Fibroblast of mammary gland (primary cell): ENCODE measurements around the gene HOXD9.
A peak's percentile ranks its signal among the peaks of the same experiment; 100 is the strongest.

Experiments used
- DNase-seq: peaks from one replicate; pipeline ENCODE4 v3.0.0-alpha.2; 2010; ENCODE audit warnings: low read depth
- H3K4me3 ChIP-seq: 2 replicates; pipeline ENCODE4 v1.5.1; 2011; ENCODE audit warnings: low read depth, mild to moderate bottlenecking, low read length, moderate library complexity; ENCODE audit not compliant: control insufficient read depth
- TF ChIP-seq, protein P1 (sequence below): conservative IDR thresholded peaks from 2 replicates; pipeline ENCODE4 v1.5.1; 2011; ENCODE audit warnings: low read depth, low read length, inconsistent platforms; ENCODE audit not compliant: control insufficient read depth, insufficient read depth

Gene HOXD9

DNA sequence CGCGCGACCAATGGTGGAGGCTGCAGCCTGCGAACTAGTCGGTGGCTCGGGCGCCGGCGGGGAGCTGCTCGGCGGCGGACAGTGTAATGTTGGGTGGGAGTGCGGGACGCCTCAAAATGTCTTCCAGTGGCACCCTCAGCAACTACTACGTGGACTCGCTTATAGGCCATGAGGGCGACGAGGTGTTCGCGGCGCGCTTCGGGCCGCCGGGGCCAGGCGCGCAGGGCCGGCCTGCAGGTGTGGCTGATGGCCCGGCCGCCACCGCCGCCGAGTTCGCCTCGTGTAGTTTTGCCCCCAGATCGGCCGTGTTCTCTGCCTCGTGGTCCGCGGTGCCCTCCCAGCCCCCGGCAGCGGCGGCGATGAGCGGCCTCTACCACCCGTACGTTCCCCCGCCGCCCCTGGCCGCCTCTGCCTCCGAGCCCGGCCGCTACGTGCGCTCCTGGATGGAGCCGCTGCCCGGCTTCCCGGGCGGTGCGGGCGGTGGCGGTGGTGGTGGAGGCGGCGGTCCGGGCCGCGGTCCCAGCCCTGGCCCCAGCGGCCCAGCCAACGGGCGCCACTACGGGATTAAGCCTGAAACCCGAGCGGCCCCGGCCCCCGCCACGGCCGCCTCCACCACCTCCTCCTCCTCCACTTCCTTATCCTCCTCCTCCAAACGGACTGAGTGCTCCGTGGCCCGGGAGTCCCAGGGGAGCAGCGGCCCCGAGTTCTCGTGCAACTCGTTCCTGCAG is at the start of gene HOXD9:
TSS of gene HOXD9 (plus strand) at position 37 of the 728 bp plus-strand sequence. CDS start at position 87, 50 bp downstream.
- peak within 1 kb of the TSS; percentile 61 for H3K4me3 ChIP-seq

DNA sequence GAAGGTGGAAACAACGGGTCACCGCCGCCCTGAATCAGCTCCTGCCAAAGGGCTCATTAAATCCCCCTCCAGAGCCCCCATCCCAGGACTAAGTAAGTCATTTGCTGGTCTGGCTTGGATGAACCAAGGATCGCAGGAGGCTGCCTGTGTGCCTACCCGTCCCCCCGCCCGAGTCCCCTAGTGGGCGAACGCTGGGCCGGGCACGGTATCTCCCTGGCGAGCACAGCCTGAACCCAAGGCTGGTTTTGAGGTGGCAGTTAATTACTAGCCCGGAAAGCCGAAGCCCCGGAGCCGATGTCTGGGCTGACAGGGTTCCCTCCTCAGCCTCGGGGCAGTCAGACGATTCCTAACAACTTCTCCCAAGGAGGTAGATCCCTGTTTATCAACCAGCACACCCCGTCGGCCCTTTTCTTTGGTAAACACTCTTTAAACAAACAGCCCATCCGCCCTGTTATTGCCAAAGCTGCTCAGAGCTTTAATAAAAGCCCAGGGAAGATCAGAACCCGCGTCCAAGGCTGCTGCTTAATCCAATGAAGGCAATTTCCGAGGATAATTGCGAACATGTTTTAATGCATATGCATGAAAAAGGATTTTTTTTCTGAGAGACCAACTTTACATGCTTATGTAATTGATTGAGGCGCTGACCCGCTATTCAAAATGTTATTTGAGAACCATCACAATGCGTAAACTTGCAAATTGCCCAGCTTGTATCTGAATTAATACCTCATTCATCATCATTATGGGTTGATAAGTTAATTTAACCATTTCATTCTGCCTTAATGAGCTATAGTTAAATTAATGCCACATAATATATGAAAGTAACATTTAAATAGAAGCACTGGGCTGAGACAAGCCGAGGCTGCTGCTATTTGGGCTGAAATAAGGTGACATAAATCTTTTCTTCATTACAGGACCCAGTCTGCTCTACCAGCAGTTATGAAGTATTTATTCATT is 49.3 kb upstream of the HOXD9 start:
- no peak for DNase-seq
- TF ChIP-seq, protein P1, sequence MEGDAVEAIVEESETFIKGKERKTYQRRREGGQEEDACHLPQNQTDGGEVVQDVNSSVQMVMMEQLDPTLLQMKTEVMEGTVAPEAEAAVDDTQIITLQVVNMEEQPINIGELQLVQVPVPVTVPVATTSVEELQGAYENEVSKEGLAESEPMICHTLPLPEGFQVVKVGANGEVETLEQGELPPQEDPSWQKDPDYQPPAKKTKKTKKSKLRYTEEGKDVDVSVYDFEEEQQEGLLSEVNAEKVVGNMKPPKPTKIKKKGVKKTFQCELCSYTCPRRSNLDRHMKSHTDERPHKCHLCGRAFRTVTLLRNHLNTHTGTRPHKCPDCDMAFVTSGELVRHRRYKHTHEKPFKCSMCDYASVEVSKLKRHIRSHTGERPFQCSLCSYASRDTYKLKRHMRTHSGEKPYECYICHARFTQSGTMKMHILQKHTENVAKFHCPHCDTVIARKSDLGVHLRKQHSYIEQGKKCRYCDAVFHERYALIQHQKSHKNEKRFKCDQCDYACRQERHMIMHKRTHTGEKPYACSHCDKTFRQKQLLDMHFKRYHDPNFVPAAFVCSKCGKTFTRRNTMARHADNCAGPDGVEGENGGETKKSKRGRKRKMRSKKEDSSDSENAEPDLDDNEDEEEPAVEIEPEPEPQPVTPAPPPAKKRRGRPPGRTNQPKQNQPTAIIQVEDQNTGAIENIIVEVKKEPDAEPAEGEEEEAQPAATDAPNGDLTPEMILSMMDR = no peak
- H3K4me3 ChIP-seq = no peak overlapping the region

More for the DNA sequence above, at the start of gene HOXD9:
- DNase-seq = no peak
- TF ChIP-seq, protein P1 = no peak

- TF ChIP-seq, protein P1 = no peak
- no peak for DNase-seq
- H3K4me3 ChIP-seq = no peak overlapping the region
These were observed 47.5 kb upstream of the HOXD9 start for GRCh38 chr2:176074919-176075425.

- H3K4me3 ChIP-seq = no peak overlapping the region
- no peak for DNase-seq
- TF ChIP-seq, protein P1 = no peak
These were observed 47.0 kb upstream of the HOXD9 start for GRCh38 chr2:176075481-176075880.

- DNase-seq = no peak
- TF ChIP-seq, protein P1 = no peak
- no peak overlapping the region for H3K4me3 ChIP-seq
These were observed 46.5 kb upstream of the HOXD9 start for GRCh38 chr2:176076063-176076462.

DNA sequence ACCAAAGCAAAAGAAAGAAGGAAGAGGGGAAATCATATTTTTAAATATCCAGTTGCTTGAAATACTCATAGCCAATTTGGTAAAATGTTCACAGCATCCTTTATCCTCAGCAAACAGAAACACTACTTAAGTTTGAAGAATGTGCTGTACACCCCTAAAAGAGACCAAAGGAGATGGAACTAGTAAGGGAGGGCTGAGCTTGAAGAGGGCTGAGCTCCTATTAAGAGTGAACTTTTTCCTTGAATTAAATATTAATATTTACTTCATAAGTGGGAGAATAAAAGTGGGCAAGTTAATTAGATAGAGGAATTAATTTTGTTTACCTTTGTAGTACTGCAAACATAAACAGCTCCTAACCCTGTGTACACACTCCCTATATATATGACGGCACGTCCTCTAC is 45.7 kb upstream of the HOXD9 start:
- DNase-seq = no peak
- no peak overlapping the region for H3K4me3 ChIP-seq
- TF ChIP-seq, protein P1 = no peak
